ENCODE measurements around the gene LILRB2.

DNA sequence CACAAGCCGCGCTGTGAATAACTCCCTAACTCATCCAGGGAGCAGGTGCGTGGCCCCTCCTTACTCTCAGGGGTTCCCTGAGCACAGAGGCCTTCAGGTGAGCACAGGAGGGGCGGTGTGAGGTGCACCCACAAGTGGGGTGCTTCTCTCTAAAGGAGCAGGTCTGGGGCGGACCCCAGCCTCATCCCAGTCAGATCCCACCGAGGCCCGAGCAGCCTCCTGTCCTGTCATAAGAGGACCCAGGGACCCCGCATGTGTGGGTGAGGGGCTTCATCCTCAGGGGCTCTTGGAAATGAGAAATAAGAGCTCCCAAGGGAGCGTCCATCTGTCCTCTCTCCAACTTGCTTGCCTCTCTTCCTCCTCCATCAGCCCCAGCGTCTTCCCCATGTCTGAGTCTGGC is 35.0 kb upstream of the LILRB2 start:
- TF ChIP-seq RAD21 (IDR thresholded peaks at IDR 0.05; ENCODE audit: low read length): no peak
- no peak for TF ChIP-seq EZH2phosphoT487 (IDR thresholded peaks at IDR 0.05; ENCODE audit: borderline replicate concordance, low read depth)
- TF ChIP-seq RFX5 (IDR thresholded peaks at IDR 0.05; ENCODE audit: low read length): no peak
- no peak for TF ChIP-seq MXI1 (IDR thresholded peaks at IDR 0.05; ENCODE audit: low read depth, low read length)
- no peak for TF ChIP-seq NFIC (IDR thresholded peaks at IDR 0.05; ENCODE audit: borderline replicate concordance)
- TF ChIP-seq, protein P1, sequence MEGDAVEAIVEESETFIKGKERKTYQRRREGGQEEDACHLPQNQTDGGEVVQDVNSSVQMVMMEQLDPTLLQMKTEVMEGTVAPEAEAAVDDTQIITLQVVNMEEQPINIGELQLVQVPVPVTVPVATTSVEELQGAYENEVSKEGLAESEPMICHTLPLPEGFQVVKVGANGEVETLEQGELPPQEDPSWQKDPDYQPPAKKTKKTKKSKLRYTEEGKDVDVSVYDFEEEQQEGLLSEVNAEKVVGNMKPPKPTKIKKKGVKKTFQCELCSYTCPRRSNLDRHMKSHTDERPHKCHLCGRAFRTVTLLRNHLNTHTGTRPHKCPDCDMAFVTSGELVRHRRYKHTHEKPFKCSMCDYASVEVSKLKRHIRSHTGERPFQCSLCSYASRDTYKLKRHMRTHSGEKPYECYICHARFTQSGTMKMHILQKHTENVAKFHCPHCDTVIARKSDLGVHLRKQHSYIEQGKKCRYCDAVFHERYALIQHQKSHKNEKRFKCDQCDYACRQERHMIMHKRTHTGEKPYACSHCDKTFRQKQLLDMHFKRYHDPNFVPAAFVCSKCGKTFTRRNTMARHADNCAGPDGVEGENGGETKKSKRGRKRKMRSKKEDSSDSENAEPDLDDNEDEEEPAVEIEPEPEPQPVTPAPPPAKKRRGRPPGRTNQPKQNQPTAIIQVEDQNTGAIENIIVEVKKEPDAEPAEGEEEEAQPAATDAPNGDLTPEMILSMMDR (IDR thresholded peaks at IDR 0.05): no peak
- TF ChIP-seq SIN3A (IDR thresholded peaks at IDR 0.05; ENCODE audit: borderline replicate concordance, low read depth, low read length): no peak
